Measurements from ENCODE around the gene CPOX.
A peak's percentile ranks its signal among the peaks of the same experiment; 100 is the strongest.

The CPOX gene

DNA sequence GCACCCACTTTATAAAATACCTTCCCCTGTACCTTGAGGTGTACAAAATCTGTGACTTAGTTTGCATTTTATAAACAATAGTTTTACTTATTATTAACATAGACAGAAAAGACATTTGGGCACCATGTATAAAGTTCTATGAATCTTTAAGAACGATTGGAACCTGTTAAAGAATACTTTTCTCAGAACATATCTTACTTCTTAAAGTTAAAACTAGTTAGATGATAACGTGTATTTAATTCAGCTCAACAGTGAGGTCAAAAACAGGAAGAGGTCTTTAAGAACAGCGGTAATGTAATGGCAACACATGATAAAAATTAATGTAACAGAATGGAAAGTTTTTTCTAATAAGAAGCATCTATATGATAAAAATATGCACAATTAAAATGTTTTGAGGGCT, 25.0 kb downstream of the CPOX start:
- no peaks in the 10 kb centered on the region for H3K9me3 ChIP-seq (ENCODE audit: insufficient read depth, low read length, severe bottlenecking)
- H3K79me2 ChIP-seq (ENCODE audit: insufficient read depth, low read length): no peaks in the 10 kb centered on the region
- no peak overlapping the region for H2AFZ ChIP-seq (ENCODE audit: low read depth, low read length)
- H3K9ac ChIP-seq (ENCODE audit: low read depth, low read length): no peak overlapping the region
- no peaks in the 10 kb centered on the region for H4K20me1 ChIP-seq (ENCODE audit: insufficient read depth, low read length)
- H3K27ac ChIP-seq (ENCODE audit: low read length): no peak overlapping the region
- ATAC-seq (ENCODE audit: insufficient read depth, low read depth): no peak
- H3K27me3 ChIP-seq (ENCODE audit: insufficient read depth, low read length, poor library complexity): peaks cover 3% of the 10 kb centered on the region
- no peak for DNase-seq
- TF ChIP-seq, protein P1, sequence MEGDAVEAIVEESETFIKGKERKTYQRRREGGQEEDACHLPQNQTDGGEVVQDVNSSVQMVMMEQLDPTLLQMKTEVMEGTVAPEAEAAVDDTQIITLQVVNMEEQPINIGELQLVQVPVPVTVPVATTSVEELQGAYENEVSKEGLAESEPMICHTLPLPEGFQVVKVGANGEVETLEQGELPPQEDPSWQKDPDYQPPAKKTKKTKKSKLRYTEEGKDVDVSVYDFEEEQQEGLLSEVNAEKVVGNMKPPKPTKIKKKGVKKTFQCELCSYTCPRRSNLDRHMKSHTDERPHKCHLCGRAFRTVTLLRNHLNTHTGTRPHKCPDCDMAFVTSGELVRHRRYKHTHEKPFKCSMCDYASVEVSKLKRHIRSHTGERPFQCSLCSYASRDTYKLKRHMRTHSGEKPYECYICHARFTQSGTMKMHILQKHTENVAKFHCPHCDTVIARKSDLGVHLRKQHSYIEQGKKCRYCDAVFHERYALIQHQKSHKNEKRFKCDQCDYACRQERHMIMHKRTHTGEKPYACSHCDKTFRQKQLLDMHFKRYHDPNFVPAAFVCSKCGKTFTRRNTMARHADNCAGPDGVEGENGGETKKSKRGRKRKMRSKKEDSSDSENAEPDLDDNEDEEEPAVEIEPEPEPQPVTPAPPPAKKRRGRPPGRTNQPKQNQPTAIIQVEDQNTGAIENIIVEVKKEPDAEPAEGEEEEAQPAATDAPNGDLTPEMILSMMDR (IDR thresholded peaks at IDR 0.05; ENCODE audit: borderline replicate concordance, extremely low read depth, low read length, poor library complexity, severe bottlenecking): no peak
- no peak for TF ChIP-seq EZH2 (IDR thresholded peaks at IDR 0.05; ENCODE audit: borderline replicate concordance, low read depth, low read length, severe bottlenecking)
- no peak overlapping the region for H3K4me3 ChIP-seq (ENCODE audit: low read depth in 1 of 2, low read length in 2 of 2)
- no peaks in the 10 kb centered on the region for H3K36me3 ChIP-seq (ENCODE audit: insufficient read depth, low read length)
- no peak overlapping the region for H3K4me2 ChIP-seq (ENCODE audit: insufficient read depth, low read length)
- H3K4me1 ChIP-seq (ENCODE audit: insufficient read depth, low read length): peaks cover 34% of the 10 kb centered on the region

DNA sequence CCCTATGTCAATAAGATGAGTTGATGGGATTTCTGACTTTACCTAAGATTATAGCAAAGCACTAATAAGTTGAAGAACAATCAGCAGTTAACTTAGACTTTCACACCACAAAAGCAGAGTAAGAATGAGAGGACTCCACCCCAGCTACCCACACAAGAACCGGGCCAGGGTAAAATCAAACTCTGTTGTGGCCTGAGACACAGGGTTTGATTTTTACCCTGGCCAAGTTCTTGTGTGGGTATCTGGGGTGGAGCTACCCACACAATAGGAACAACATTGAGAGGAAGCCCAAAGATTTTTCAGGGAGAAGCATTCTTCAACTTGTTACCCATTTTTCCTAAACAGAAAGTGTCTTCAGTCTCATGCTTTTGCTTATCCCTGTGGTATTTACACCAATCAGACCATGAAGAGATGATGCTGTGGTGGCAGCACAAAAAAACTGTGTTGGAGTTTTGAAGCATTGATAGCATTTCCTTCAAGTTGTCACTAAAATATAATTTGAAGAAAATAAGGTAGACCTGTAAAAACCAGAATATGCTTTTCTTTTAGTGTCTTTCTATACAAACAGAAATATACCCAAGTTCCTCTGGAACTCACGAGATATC, 25.6 kb downstream of the CPOX start:
- no peak for DNase-seq
- no peak overlapping the region for H3K27ac ChIP-seq (ENCODE audit: low read length)
- no peaks in the 10 kb centered on the region for H3K79me2 ChIP-seq (ENCODE audit: insufficient read depth, low read length)
- TF ChIP-seq, protein P1 (IDR thresholded peaks at IDR 0.05; ENCODE audit: borderline replicate concordance, extremely low read depth, low read length, poor library complexity, severe bottlenecking): no peak
- no peak for TF ChIP-seq EZH2 (IDR thresholded peaks at IDR 0.05; ENCODE audit: borderline replicate concordance, low read depth, low read length, severe bottlenecking)
- no peak overlapping the region for H3K9ac ChIP-seq (ENCODE audit: low read depth, low read length)
- peaks cover 3% of the 10 kb centered on the region for H3K27me3 ChIP-seq (ENCODE audit: insufficient read depth, low read length, poor library complexity)
- H3K4me1 ChIP-seq (ENCODE audit: insufficient read depth, low read length): peaks cover 38% of the 10 kb centered on the region
- H3K4me3 ChIP-seq (ENCODE audit: low read depth in 1 of 2, low read length in 2 of 2): no peak overlapping the region
- no peaks in the 10 kb centered on the region for H4K20me1 ChIP-seq (ENCODE audit: insufficient read depth, low read length)
- H3K9me3 ChIP-seq (ENCODE audit: insufficient read depth, low read length, severe bottlenecking): no peaks in the 10 kb centered on the region
- no peak overlapping the region for H2AFZ ChIP-seq (ENCODE audit: low read depth, low read length)
- H3K36me3 ChIP-seq (ENCODE audit: insufficient read depth, low read length): no peaks in the 10 kb centered on the region
- no peak for ATAC-seq (ENCODE audit: insufficient read depth, low read depth)
- no peak overlapping the region for H3K4me2 ChIP-seq (ENCODE audit: insufficient read depth, low read length)

DNA sequence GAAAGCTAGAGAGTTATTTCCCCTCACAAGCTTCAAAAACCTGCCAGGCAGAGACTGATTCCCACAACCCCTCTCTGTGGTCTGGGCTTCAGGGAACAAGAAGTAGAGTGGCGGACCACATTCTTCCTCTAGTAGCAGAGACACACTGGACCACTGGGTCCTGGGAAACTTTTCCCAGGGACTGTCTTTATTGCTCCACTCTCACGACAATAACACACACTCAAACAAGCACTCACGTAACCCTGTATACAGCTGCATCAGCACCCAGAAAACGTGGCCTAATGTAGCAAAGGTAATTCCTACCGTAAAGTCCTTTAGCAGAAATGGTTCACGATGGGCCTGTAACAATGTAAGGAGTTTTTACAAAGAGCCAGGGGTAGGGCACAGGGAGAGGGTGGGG, 27.6 kb downstream of the CPOX start:
- no peak overlapping the region for H3K4me2 ChIP-seq (ENCODE audit: insufficient read depth, low read length)
- peak overlapping the region; percentile 0; the same call in 1 of the 2 replicates for H2AFZ ChIP-seq (ENCODE audit: low read depth, low read length)
- no peak overlapping the region for H3K9ac ChIP-seq (ENCODE audit: low read depth, low read length)
- peak; percentile 44 for ATAC-seq (ENCODE audit: insufficient read depth, low read depth)
- H3K79me2 ChIP-seq (ENCODE audit: insufficient read depth, low read length): no peaks in the 10 kb centered on the region
- no peaks in the 10 kb centered on the region for H3K9me3 ChIP-seq (ENCODE audit: insufficient read depth, low read length, severe bottlenecking)
- no peak for TF ChIP-seq EZH2 (IDR thresholded peaks at IDR 0.05; ENCODE audit: borderline replicate concordance, low read depth, low read length, severe bottlenecking)
- TF ChIP-seq, protein P1 (IDR thresholded peaks at IDR 0.05; ENCODE audit: borderline replicate concordance, extremely low read depth, low read length, poor library complexity, severe bottlenecking): no peak
- peaks cover 3% of the 10 kb centered on the region for H3K27me3 ChIP-seq (ENCODE audit: insufficient read depth, low read length, poor library complexity)
- H3K4me3 ChIP-seq (ENCODE audit: low read depth in 1 of 2, low read length in 2 of 2): no peak overlapping the region
- H3K27ac ChIP-seq (ENCODE audit: low read length): peak overlapping the region; percentile 42; the same call in 1 of the 2 replicates
- H3K4me1 ChIP-seq (ENCODE audit: insufficient read depth, low read length): peaks cover 45% of the 10 kb centered on the region
- H4K20me1 ChIP-seq (ENCODE audit: insufficient read depth, low read length): no peaks in the 10 kb centered on the region
- peak; percentile 61 for DNase-seq
- no peaks in the 10 kb centered on the region for H3K36me3 ChIP-seq (ENCODE audit: insufficient read depth, low read length)

Measured in DND-41 (cell line).